ENCODE data around the gene OR8G1.
"Not testable (repeated sequence)": the region's sequence is repeated elsewhere in the genome, so short reads cannot be mapped to it uniquely, and the experiment has no call there.

The OR8G1 gene

DNA sequence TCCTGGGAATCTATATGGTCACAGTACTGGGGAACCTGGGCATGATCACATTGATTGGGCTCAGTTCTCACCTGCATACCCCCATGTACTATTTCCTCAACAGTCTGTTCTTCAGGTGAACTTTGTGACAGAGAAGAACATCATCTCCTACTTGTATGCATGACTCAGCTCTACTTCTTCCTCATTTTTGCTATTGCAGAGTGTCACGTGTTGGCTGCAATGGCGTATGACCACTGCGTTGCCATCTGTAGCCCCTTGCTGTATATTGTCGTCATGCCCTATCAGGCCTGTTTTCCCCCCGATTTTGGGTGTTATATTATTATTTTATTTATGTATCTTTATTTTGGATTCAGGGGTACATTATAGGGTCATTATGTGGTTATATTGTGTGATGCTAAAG, 2.4 kb upstream of the OR8G1 start:
- DNase-seq (ENCODE audit: low spot score): no peak

DNA sequence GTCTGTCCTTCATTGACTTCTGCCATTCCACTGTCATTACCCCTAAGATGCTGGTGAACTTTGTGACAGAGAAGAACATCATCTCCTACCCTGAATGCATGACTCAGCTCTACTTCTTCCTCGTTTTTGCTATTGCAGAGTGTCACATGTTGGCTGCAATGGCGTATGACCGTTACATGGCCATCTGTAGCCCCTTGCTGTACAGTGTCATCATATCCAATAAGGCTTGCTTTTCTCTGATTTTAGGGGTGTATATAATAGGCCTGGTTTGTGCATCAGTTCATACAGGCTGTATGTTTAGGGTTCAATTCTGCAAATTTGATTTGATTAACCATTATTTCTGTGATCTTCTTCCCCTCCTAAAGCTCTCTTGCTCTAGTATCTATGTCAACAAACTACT, 9.0 kb downstream of the OR8G1 start:
- not testable (repeated sequence) for DNase-seq (ENCODE audit: low spot score)

- DNase-seq (ENCODE audit: low spot score): no peak
These were observed 15.2 kb downstream of the OR8G1 start, which contains the start of gene OR8G5 for GRCh38 chr11:124256076-124256475. OR8G5 (plus strand) TSS chr11:124256376; CDS start chr11:124264932, 8,556 bp downstream.

DNA sequence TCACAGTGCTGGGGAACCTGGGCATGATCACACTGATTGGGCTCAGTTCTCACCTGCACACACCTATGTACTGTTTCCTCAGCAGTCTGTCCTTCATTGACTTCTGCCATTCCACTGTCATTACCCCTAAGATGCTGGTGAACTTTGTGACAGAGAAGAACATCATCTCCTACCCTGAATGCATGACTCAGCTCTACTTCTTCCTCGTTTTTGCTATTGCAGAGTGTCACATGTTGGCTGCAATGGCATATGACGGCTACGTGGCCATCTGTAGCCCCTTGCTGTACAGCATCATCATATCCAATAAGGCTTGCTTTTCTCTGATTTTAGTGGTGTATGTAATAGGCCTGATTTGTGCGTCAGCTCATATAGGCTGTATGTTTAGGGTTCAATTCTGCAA, 24.1 kb downstream of the OR8G1 start:
- DNase-seq (ENCODE audit: low spot score): not testable (repeated sequence)

DNA sequence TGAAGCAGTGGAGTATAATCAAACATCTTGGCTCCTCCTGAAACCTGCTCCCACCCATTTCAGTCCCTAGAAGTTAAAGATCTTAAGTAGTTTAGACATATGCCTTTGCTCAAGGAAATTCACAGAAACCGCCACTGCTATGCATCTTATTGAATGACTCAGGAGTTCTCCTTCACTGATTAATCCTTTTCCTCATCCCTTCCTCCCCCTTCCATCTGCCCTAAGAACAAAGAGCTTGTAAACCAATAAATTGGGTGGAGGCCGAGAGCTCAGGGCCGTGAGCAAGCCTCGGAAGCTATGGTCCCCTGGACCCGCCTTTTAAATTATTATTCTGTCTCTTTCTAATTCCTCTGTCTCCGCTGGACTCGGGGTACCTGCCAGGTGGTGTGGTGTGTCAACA, 30.0 kb downstream of the OR8G1 start:
- not testable (repeated sequence) for DNase-seq (ENCODE audit: low spot score)

DNA sequence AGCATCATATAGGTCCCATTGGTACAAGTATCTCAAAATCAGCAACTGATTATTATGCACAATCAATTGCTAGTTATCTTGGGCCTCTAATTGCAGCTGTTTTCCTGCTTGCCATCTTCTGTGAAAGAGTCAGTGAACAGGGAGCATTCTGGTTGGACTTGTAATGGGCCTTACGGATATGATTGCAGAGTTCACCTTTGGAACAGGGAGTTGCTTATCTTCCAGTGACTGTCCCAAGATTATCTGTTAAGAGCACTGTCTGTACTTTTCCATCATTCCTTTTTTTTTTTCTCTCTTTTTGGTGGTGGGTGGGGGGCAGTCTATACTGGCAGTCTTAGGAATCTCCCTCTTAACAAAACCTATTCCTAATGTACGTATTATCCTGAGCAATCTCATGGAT, 33.1 kb downstream of the OR8G1 start:
- DNase-seq (ENCODE audit: low spot score): no peak

GRCh38 chr11:124276081-124276480, 35.2 kb downstream of the OR8G1 start:
- DNase-seq (ENCODE audit: low spot score): no peak

- DNase-seq (ENCODE audit: low spot score): no peak
These were observed 36.3 kb downstream of the OR8G1 start for GRCh38 chr11:124277207-124277606.

GRCh38 chr11:124277804-124278203, 36.9 kb downstream of the OR8G1 start:
- no peak for DNase-seq (ENCODE audit: low spot score)

DNA sequence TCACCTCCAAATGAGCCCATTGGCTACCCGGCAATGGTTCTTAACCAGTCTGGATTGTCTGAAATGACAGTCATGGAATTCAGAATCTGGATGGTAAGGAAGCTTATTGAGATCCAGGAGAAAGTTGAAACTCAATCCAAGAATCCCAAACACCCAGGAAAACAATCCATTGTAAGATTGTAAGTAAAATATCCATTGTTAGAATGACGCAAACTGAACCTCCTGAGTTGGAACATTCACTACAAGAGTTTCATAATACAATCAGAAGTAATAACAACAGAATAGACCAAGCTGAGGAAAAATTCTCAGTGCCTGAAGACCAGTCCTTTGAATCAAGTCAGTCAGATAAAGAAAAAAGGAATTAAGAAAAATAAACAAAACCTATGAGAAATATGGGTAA, 37.4 kb downstream of the OR8G1 start:
- DNase-seq (ENCODE audit: low spot score): no peak

DNA sequence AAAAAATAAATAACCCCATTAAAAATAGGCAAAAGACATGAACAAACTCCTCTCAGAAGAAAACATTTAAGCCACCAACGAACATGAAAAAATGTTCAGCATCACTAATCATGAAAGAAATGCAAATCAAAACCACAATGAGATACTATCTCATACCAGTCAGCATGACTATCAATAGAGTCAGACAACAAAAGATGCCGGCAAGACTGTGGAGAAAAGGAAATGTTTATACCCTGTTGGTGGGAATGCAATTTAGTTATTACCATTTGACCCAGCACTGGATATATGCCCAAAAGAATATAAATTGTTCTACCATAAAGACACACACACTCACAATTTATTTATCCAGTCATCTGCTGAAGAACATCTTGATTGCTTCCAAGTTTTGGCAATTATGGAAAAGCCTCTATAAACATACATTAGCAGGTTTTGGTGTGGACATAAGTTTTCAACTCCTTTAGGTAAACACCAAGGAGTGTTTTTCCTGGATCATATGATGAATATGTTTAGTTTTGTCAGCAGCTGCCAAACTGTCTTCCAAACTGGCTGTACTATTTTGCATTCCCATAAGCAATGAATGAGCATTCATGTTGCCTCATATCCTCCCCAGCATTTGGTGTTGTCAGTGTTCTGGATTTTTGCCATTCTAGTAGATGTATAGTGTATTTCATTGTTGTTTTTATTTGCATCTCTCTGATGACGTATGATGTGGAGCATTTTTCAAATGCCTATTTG, 44.9 kb downstream of the OR8G1 start:
- no peak for DNase-seq (ENCODE audit: low spot score)

DNA sequence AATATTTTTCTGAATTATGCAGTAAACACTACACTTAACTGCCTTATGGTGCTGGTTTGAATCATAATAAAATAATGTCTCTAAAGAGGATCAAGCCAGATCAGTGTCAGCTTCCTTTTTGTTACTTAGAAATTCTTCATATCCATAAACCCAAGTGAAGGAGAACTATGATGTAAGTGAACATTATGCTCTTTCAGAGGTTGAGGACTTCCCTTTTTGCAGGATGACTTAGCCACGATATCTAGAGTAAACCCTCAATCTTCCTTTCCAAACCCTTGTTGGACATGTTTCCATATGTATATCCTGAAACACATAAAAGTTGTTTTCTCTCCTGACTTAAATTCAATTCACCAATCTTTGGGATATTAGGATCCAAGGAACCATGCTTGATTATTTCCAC, 53.8 kb downstream of the OR8G1 start:
- no peak for DNase-seq (ENCODE audit: low spot score)

- DNase-seq (ENCODE audit: low spot score): no peak
These were observed 55.1 kb downstream of the OR8G1 start for GRCh38 chr11:124296016-124296415.

DNA sequence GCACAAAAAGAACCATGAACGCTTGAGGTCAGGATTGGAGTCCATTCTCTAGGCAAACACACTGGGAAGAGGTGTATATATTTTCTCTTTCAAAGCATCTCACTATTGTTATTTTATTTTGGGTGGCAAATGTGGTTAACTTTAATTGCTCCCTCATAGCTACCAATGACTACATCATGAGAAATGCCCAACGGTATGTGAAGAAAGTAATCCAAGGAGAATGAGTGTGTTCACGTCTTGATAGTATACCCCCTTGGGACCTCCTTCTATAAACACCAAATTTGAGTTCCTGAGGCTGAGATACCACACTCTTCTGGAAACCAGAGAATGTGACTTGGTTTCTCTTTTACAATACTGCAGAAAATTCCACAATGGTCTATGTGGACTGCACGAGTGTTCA, 57.0 kb downstream of the OR8G1 start:
- no peak for DNase-seq (ENCODE audit: low spot score)

GRCh38 chr11:124301548-124301947, 60.7 kb downstream of the OR8G1 start:
- DNase-seq (ENCODE audit: low spot score): no peak

GRCh38 chr11:124302347-124303125, 61.6 kb downstream of the OR8G1 start:
- DNase-seq (ENCODE audit: low spot score): no peak

All from HuH-7 (cell line).